CD4-positive, alpha-beta T cell (primary cell): ENCODE measurements around the gene NEURL1. TPM values are rescaled to one million over a fixed set of nuclear protein-coding genes. Genes with fewer than 3 reads are reported as not detected.

ENCODE experiments used
- ATAC-seq: fragments of 200-7000 bp; cut with Tn5 transposase; one replicate; pipeline ENCODE4 v1.10.0; 2022; ENCODE audit warnings: mild to moderate bottlenecking; ENCODE audit not compliant: poor library complexity
- CTCF ChIA-PET: fragments of 350-600 bp; sonication (Branson Sonifier 250); formaldehyde crosslinking; loops from one replicate; lab custom pipeline; 2021; ENCODE audit warnings: antibody characterized with exemption, inconsistent platforms; lab: Charles Lee
- POLR2A ChIA-PET: fragments of 350-600 bp; sonication (Branson Sonifier 250); formaldehyde crosslinking; loops from one replicate; lab custom pipeline; 2021; ENCODE audit warnings: antibody characterized with exemption, inconsistent platforms; lab: Charles Lee
- DNase-seq, 14 experiments: peaks; one replicate each; pipeline ENCODE4 v3.0.0-alpha.2; 2013 to 2020; ENCODE audit warnings: mixed read lengths in 2 of 14
- H3K27ac ChIP-seq, 2 donors: one replicate each; pipeline versions ENCODE4 v1.5.1 to v1.7.0; 2013; ENCODE audit warnings: low read length in 2 of 2, low read depth in 1 of 2, mild to moderate bottlenecking in 1 of 2
- H3K27me3 ChIP-seq, 2 experiments: 1 replicate in 1 of 2; 2 replicates in 1 of 2; pipeline versions ENCODE4 v1.6.1 to v1.7.0; 2013; ENCODE audit warnings: low read length in 2 of 2, control low read depth in 1 of 2, mild to moderate bottlenecking in 1 of 2, moderate library complexity in 1 of 2; ENCODE audit not compliant: insufficient read depth in 2 of 2, control insufficient read depth in 1 of 2
- H3K36me3 ChIP-seq: one replicate; pipeline ENCODE4 v1.6.1; 2013; ENCODE audit warnings: low read length, control low read depth; ENCODE audit not compliant: insufficient read depth
- H3K4me1 ChIP-seq: one replicate; pipeline ENCODE4 v1.6.1; 2013; ENCODE audit warnings: low read length, control low read depth; ENCODE audit not compliant: insufficient read depth
- H3K4me3 ChIP-seq: one replicate; pipeline ENCODE4 v1.5.1; 2013; ENCODE audit warnings: mild to moderate bottlenecking, low read length, moderate library complexity
- H3K9me3 ChIP-seq, 2 experiments: 1 replicate in 1 of 2; 2 replicates in 1 of 2; pipeline versions ENCODE4 v1.6.1 to v1.7.0; 2013; ENCODE audit warnings: low read length in 2 of 2, mild to moderate bottlenecking in 2 of 2, control low read depth in 1 of 2, moderate library complexity in 1 of 2; ENCODE audit not compliant: control insufficient read depth in 1 of 2, insufficient read depth in 1 of 2
- H3K27ac Mint-ChIP-seq: one replicate; pipeline ENCODE4 v1.8.0; 2020; ENCODE audit warnings: mixed read lengths
- H3K27me3 Mint-ChIP-seq: one replicate; pipeline ENCODE4 v1.8.0; 2021; ENCODE audit warnings: mixed read lengths
- H3K36me3 Mint-ChIP-seq: one replicate; pipeline ENCODE4 v1.8.0; 2021; ENCODE audit warnings: low read depth, mixed read lengths
- H3K4me1 Mint-ChIP-seq: one replicate; pipeline ENCODE4 v1.8.0; 2021; ENCODE audit warnings: low read depth, mixed read lengths
- H3K4me3 Mint-ChIP-seq: one replicate; pipeline ENCODE4 v1.8.0; 2020; ENCODE audit warnings: mild to moderate bottlenecking, mixed read lengths
- H3K9me3 Mint-ChIP-seq: one replicate; pipeline ENCODE4 v1.8.0; 2020; ENCODE audit warnings: mixed read lengths
- intact Hi-C, 2 experiments: fragments of 100-400 bp; cut with DNase I in 1 of 2; cut with micrococcal nuclease in 1 of 2; formaldehyde crosslinking; loops; one replicate each; pipeline versions ENCODE4 v1.15.1 to v1.9.0; 2023 to 2025; cut with DNase I, micrococcal nuclease
- total RNA-seq, 174 experiments: library from RNA in 2 of 174; stranded (reverse) in 2 of 174; gene quantifications; one replicate each; pipeline ENCODE4 v1.2.3 and lab custom pipeline; 2021 to 2026
- TF ChIP-seq, protein P1 (sequence below): fragments of 200-600 bp; IDR thresholded peaks from one replicate; pipeline ENCODE4 v1.8.0; 2022; ENCODE audit warnings: antibody characterized with exemption, mild to moderate bottlenecking

The NEURL1 gene
- total RNA-seq, 2 experiments from 2014 or later = 0.85 to 1.1 TPM

- Mint-ChIP-seq H3K4me1 (peaks cover 11% of the 10 kb centered on the region), H3K36me3 (no peaks in the 10 kb centered on the region), H3K4me3 (no peak overlapping the region), H3K27me3 (no peaks in the 10 kb centered on the region), H3K9me3 (no peaks in the 10 kb centered on the region), H3K27ac (no peak overlapping the region)
- Histone ChIP-seq H3K36me3 (no peaks in the 10 kb centered on the region), H3K27ac (no peak overlapping the region), H3K4me1 (peaks cover 11% of the 10 kb centered on the region), H3K27me3 (no peaks in the 10 kb centered on the region), H3K4me3 (no peak overlapping the region), H3K9me3 (no peaks in the 10 kb centered on the region)
- ATAC-seq (no peak), DNase-seq (no peak)
- CTCF ChIA-PET = no interaction called here
- TF ChIP-seq, protein P1, sequence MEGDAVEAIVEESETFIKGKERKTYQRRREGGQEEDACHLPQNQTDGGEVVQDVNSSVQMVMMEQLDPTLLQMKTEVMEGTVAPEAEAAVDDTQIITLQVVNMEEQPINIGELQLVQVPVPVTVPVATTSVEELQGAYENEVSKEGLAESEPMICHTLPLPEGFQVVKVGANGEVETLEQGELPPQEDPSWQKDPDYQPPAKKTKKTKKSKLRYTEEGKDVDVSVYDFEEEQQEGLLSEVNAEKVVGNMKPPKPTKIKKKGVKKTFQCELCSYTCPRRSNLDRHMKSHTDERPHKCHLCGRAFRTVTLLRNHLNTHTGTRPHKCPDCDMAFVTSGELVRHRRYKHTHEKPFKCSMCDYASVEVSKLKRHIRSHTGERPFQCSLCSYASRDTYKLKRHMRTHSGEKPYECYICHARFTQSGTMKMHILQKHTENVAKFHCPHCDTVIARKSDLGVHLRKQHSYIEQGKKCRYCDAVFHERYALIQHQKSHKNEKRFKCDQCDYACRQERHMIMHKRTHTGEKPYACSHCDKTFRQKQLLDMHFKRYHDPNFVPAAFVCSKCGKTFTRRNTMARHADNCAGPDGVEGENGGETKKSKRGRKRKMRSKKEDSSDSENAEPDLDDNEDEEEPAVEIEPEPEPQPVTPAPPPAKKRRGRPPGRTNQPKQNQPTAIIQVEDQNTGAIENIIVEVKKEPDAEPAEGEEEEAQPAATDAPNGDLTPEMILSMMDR = no peak
- POLR2A ChIA-PET = no interaction called here
- intact Hi-C loops = no loop called here
Observed at GRCh38 chr10:103546401-103546800, 52.9 kb downstream of the NEURL1 start.

GRCh38 chr10:103547391-103547946 is 54.0 kb downstream of the NEURL1 start:
- intact Hi-C loops = no loop called here
- no peak overlapping the region for H3K27ac Mint-ChIP-seq
- no peak for DNase-seq
- Histone ChIP-seq H3K4me3 (no peak overlapping the region), H3K4me1 (peaks cover 10% of the 10 kb centered on the region), H3K36me3 (no peaks in the 10 kb centered on the region), H3K27me3 (no peaks in the 10 kb centered on the region), H3K9me3 (no peaks in the 10 kb centered on the region), H3K27ac (no peak overlapping the region)
- H3K9me3 Mint-ChIP-seq = no peaks in the 10 kb centered on the region
- peaks cover 10% of the 10 kb centered on the region for H3K4me1 Mint-ChIP-seq
- ChIA-PET POLR2A (no interaction called here), CTCF (no interaction called here)
- TF ChIP-seq, protein P1 = no peak
- no peak overlapping the region for H3K4me3 Mint-ChIP-seq
- no peaks in the 10 kb centered on the region for H3K36me3 Mint-ChIP-seq
- no peak for ATAC-seq
- H3K27me3 Mint-ChIP-seq = no peaks in the 10 kb centered on the region

DNA sequence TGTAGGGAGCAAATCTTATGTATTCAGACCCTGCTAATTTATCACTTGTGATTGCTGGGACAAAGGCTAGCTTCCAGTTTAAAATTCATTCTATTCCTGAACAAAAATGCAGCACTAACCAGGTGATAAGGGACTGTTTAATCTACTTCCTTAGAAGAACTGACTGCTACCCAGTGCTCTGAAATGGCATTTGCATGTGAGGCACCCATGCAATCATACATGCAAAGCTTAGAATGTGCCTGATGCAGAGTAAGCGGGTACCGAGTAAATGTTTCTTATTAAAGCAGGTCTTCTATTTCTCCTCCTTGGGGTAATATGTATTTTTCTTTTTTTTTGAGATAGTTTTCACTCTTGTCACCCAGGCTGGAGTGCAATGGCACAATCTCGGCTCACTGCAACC is 54.5 kb downstream of the NEURL1 start:
- POLR2A ChIA-PET = no interaction called here

More for the DNA sequence above, 54.5 kb downstream of the NEURL1 start:
- Histone ChIP-seq H3K9me3 (no peaks in the 10 kb centered on the region), H3K4me3 (no peak overlapping the region), H3K27ac (no peak overlapping the region), H3K4me1 (peaks cover 5% of the 10 kb centered on the region), H3K27me3 (no peaks in the 10 kb centered on the region), H3K36me3 (no peaks in the 10 kb centered on the region)
- no peaks in the 10 kb centered on the region for H3K36me3 Mint-ChIP-seq
- no peaks in the 10 kb centered on the region for H3K27me3 Mint-ChIP-seq
- H3K9me3 Mint-ChIP-seq = no peaks in the 10 kb centered on the region
- DNase-seq (no peak), ATAC-seq (no peak)
- TF ChIP-seq, protein P1 = no peak
- peaks cover 4% of the 10 kb centered on the region for H3K4me1 Mint-ChIP-seq
- no peak overlapping the region for H3K27ac Mint-ChIP-seq
- intact Hi-C loops = no loop called here
- H3K4me3 Mint-ChIP-seq = no peak overlapping the region
- CTCF ChIA-PET = no interaction called here
